Calu3 (cell line): ENCODE measurements around the gene PRDM7. TPM values are rescaled to one million over a fixed set of nuclear protein-coding genes. Genes with fewer than 3 reads are reported as not detected.
"Not testable (repeated sequence)": the region's sequence is repeated elsewhere in the genome, so short reads cannot be mapped to it uniquely, and the experiment has no call there.

Source experiments
- BruUV-seq: library from RNA; stranded (reverse); fragments of 400-500 nt; replicated peaks from 2 replicates; lab custom pipeline; 2021; lab: Mats Ljungman, UMichigan
- CTCF ChIA-PET: fragments of 300-600 bp; sonication (Branson Sonifier 250); formaldehyde crosslinking; loops from one replicate; lab custom pipeline; 2022; ENCODE audit warnings: antibody characterized with exemption; lab: Charles Lee
- DNase-seq: peaks from one replicate; pipeline ENCODE4 v3.0.0; 2022
- H3K27ac Mint-ChIP-seq: one replicate; pipeline ENCODE4 v1.8.0; 2022; ENCODE audit warnings: mixed read lengths; ENCODE audit not compliant: unreplicated experiment
- H3K27me3 Mint-ChIP-seq: one replicate; pipeline ENCODE4 v1.8.0; 2022; ENCODE audit warnings: mixed read lengths; ENCODE audit not compliant: unreplicated experiment
- H3K36me3 Mint-ChIP-seq: one replicate; pipeline ENCODE4 v1.8.0; 2022; ENCODE audit warnings: mild to moderate bottlenecking, moderate library complexity, mixed read lengths; ENCODE audit not compliant: insufficient read depth, unreplicated experiment
- H3K4me1 Mint-ChIP-seq: one replicate; pipeline ENCODE4 v1.8.0; 2022; ENCODE audit warnings: mild to moderate bottlenecking, low read depth, mixed read lengths; ENCODE audit not compliant: unreplicated experiment
- H3K4me3 Mint-ChIP-seq: one replicate; pipeline ENCODE4 v1.8.0; 2022; ENCODE audit warnings: mild to moderate bottlenecking, low read depth, moderate library complexity, mixed read lengths; ENCODE audit not compliant: unreplicated experiment
- H3K9me3 Mint-ChIP-seq: one replicate; pipeline ENCODE4 v1.8.0; 2022; ENCODE audit warnings: low read depth, mixed read lengths; ENCODE audit not compliant: unreplicated experiment
- CTCF ChIP-seq: fragments of 200-600 bp; IDR thresholded peaks from one replicate; pipeline ENCODE4 v1.8.0; 2022; ENCODE audit warnings: antibody characterized with exemption; ENCODE audit not compliant: unreplicated experiment
- intact Hi-C: fragments of 100-400 bp; cut with micrococcal nuclease; formaldehyde crosslinking; loops from one replicate; pipeline ENCODE4 v1.10.0; 2022; ENCODE audit not compliant: unreplicated experiment
- total RNA-seq: library from RNA; stranded (reverse); gene quantifications from 2 replicates; pipeline ENCODE4 v1.2.3, GENCODE V29; 2022

The PRDM7 gene
- total RNA-seq, 1 experiment from 2014 or later: not detected

DNA sequence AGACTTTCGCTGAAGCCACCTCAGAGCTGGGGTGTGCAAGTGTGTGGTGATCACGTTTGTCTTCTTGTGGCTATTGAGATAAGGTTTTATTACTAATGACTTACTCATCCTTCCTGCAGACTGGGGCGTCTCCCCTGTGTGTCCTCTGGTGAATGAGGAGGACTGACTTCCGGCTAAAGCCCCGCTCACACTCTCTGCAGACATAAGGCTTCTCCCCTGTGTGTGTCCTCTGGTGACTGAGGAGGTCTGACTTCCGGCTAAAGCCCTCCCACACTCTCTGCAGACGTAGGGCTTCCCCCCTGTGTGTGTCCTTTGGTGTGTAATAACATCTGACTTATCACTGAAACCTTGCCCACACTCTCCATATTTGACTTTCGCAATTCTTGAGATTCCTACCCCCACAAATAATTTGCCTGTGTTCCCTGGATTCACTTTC is 19.4 kb downstream of the PRDM7 start:
- no TSS peak for BruUV-seq
- CTCF ChIA-PET: no interaction called here
- intact Hi-C loops: no loop called here
- no peak for TF ChIP-seq CTCF
- Mint-ChIP-seq H3K9me3 (peaks cover 29% of the 10 kb centered on the region), H3K36me3 (no peaks in the 10 kb centered on the region), H3K4me1 (peaks cover 10% of the 10 kb centered on the region), H3K27ac (no peak overlapping the region), H3K27me3 (peaks cover 52% of the 10 kb centered on the region), H3K4me3 (no peak overlapping the region)
- no peak for DNase-seq

DNA sequence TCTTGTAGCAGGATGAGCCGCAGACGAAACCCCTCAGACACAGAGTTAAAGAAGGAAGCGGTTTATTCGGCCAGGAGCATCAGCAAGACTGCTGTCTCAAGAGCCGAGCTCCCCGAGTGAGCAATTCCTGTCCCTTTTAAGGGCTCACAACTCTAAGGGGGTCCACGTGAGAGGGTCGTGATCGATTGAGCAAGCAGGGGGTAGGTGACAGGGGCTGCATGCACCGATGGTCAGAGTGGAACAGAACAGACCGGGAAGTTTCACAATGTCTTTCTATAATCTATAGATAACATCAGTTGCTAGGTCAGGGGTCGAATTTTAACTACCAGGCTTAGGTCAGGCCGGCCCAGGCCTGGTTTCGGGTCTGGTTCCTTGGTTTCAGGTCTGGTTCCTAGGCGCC is 20.6 kb downstream of the PRDM7 start:
- CTCF ChIA-PET: not testable (repeated sequence)

GRCh38 chr16:90055371-90055770 is 21.8 kb downstream of the PRDM7 start:
- no peaks in the 10 kb centered on the region for H3K36me3 Mint-ChIP-seq
- no peak for TF ChIP-seq CTCF
- CTCF ChIA-PET: interaction anchor here (0.6 kb wide), 1 partner anchor 147 kb away, joined by 3 read pairs; no protein-coding TSS in a partner anchor
- no peak overlapping the region for H3K27ac Mint-ChIP-seq
- BruUV-seq: no TSS peak
- H3K4me1 Mint-ChIP-seq: peaks cover 10% of the 10 kb centered on the region
- no peak for DNase-seq
- peaks cover 24% of the 10 kb centered on the region for H3K9me3 Mint-ChIP-seq
- intact Hi-C loops: no loop called here
- H3K27me3 Mint-ChIP-seq: peaks cover 52% of the 10 kb centered on the region
- H3K4me3 Mint-ChIP-seq: no peak overlapping the region

More for the DNA sequence above, 20.6 kb downstream of the PRDM7 start:
- Mint-ChIP-seq H3K4me1 (peaks cover 10% of the 10 kb centered on the region), H3K27me3 (peaks cover 52% of the 10 kb centered on the region), H3K9me3 (peaks cover 29% of the 10 kb centered on the region)
- H3K27ac Mint-ChIP-seq, H3K4me3 Mint-ChIP-seq, DNase-seq, H3K36me3 Mint-ChIP-seq, BruUV-seq, intact Hi-C loops: not testable (repeated sequence)

- BruUV-seq: no TSS peak
- intact Hi-C loops: no loop called here
- no peak for DNase-seq
- H3K27me3 Mint-ChIP-seq: peaks cover 44% of the 10 kb centered on the region
- H3K27ac Mint-ChIP-seq: no peak overlapping the region
- no peak for TF ChIP-seq CTCF
- no peak overlapping the region for H3K4me3 Mint-ChIP-seq
- no peaks in the 10 kb centered on the region for H3K36me3 Mint-ChIP-seq
- CTCF ChIA-PET: interaction anchor here (0.6 kb wide), 2 partner anchors 56 to 147 kb away, joined by 3 read pairs; no protein-coding TSS in a partner anchor
- peaks cover 10% of the 10 kb centered on the region for H3K4me1 Mint-ChIP-seq
- H3K9me3 Mint-ChIP-seq: peaks cover 22% of the 10 kb centered on the region
Observed at GRCh38 chr16:90054554-90054953, 22.6 kb downstream of the PRDM7 start.

DNA sequence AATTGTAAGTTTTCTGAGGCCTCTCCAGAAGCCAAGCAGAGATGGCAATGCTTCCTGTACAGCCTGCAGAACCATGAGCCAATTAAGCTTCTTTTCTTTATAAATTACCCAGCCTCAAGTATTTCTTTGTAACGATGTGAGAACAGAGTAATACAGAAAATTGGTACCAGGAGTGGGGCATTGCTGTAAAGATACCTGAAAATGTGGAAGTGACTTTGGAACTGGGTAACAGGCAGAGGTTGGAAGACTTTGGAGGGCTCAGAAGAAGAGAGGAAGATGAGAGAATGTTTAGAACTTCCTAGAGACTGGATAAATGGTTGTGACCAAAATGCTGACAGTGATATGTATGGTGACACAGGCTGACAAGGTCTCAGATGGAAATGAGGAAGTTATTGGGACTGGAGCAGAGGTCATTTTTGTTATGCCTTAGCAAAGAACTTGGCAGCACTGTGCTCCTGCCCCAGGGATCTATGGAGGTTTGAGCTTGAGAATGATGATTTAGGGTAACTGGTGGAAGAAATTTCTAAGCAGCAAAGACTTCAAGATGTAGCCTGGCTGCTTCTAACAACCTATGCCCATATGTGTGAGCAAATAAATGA is 23.1 kb downstream of the PRDM7 start:
- Mint-ChIP-seq H3K9me3 (peaks cover 21% of the 10 kb centered on the region), H3K4me3 (no peak overlapping the region), H3K27me3 (peaks cover 39% of the 10 kb centered on the region), H3K4me1 (peaks cover 10% of the 10 kb centered on the region), H3K36me3 (no peaks in the 10 kb centered on the region), H3K27ac (no peak overlapping the region)
- intact Hi-C loops: no loop called here
- no peak for DNase-seq
- no peak for TF ChIP-seq CTCF
- BruUV-seq: no TSS peak
- CTCF ChIA-PET: interaction anchor here (0.6 kb wide), 1 partner anchor 56 kb away, joined by 3 read pairs; no protein-coding TSS in a partner anchor
